Right atrium auricular region (tissue), 2 donors: Measurements from ENCODE around the gene WDR20. TPM values are rescaled to one million over a fixed set of nuclear protein-coding genes. Genes with fewer than 3 reads are reported as not detected.

Source experiments
- DNase-seq: peaks from one replicate; pipeline ENCODE4 v3.0.0-alpha.2; 2019; ENCODE audit warnings: low spot score
- H3K27ac ChIP-seq, 2 donors: fragments of 200-600 bp; sonication (generic); 1 replicate in 1 of 2; 2 replicates in 1 of 2; pipeline ENCODE4 v1.5.1; 2016 to 2019
- H3K27me3 ChIP-seq, 2 donors: fragments of 200-600 bp; sonication (generic); one replicate each; pipeline versions ENCODE4 v1.5.1 to v1.6.0; 2017 to 2019
- H3K36me3 ChIP-seq: fragments of 200-600 bp; sonication (generic); one replicate; pipeline ENCODE4 v1.5.1; 2016
- H3K4me1 ChIP-seq, 2 donors: fragments of 200-600 bp; sonication (generic); one replicate each; pipeline versions ENCODE4 v1.5.1 to v1.6.0; 2017 to 2019
- H3K4me3 ChIP-seq, 2 donors: fragments of 200-600 bp; sonication (generic); 1 replicate in 1 of 2; 2 replicates in 1 of 2; pipeline ENCODE4 v1.5.1; 2017 to 2019; ENCODE audit warnings: mild to moderate bottlenecking in 1 of 2, moderate library complexity in 1 of 2
- H3K9me3 ChIP-seq, 2 donors: fragments of 200-600 bp; sonication (generic); one replicate each; pipeline ENCODE4 v1.5.1; 2019
- CTCF ChIP-seq, 2 donors: fragments of 200-600 bp; sonication (generic); IDR thresholded peaks; one replicate each; pipeline ENCODE4 v1.5.1; 2019; ENCODE audit warnings: antibody characterized with exemption in 2 of 2
- total RNA-seq, 2 donors: library from RNA; depleted of rRNA; stranded (reverse); fragments of >200 nt; gene quantifications; one replicate each; pipeline ENCODE4 v1.1.0, GENCODE V29; 2016

WDR20 gene
- total RNA-seq, 2 donors from 2014 or later, result 16.0 to 20.1 TPM

- H3K9me3 ChIP-seq, result no peaks in the 10 kb centered on the region
- TF ChIP-seq CTCF (IDR thresholded peaks at IDR 0.05), result no peak
- peaks cover 13% of the 10 kb centered on the region for H3K36me3 ChIP-seq
- H3K27ac ChIP-seq, result no peak overlapping the region
- no peak overlapping the region for H3K4me3 ChIP-seq
- no peaks in the 10 kb centered on the region for H3K27me3 ChIP-seq
- no peak for DNase-seq
- H3K4me1 ChIP-seq, result peaks cover 0 to 3% of the 10 kb centered on the region in 2 donors
Observed at GRCh38 chr14:102229071-102229738, 89.5 kb downstream of the WDR20 start.

DNA sequence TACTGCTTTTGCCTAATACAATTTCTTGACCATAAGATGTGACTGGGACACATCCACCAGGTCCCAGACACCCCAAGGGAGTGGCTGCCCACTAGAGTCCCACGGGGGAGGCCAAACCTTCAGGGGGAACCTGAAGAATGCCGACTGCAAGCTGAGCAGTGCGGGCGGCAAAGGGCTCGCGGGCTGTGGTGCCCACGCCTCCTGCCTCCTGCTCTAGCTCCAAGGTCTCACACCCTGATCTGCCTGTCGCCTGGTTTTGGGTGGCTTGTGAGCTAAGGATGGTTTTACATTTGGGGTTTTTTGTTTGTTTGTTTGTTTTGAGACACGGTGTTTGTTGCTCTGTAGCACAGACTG lies 90.0 kb downstream of the WDR20 start:
- Histone ChIP-seq H3K4me3 (no peak overlapping the region), H3K27me3 (no peaks in the 10 kb centered on the region), H3K36me3 (peaks cover 13% of the 10 kb centered on the region), H3K4me1 (peaks cover 0 to 4% of the 10 kb centered on the region in 2 donors), H3K27ac (no peak overlapping the region), H3K9me3 (no peaks in the 10 kb centered on the region)
- DNase-seq, result no peak
- TF ChIP-seq CTCF (IDR thresholded peaks at IDR 0.05), result no peak

GRCh38 chr14:102230481-102231210 lies 90.9 kb downstream of the WDR20 start:
- Histone ChIP-seq H3K4me3 (no peak overlapping the region), H3K4me1 (peaks cover 0 to 9% of the 10 kb centered on the region in 2 donors), H3K36me3 (peaks cover 13% of the 10 kb centered on the region), H3K9me3 (no peaks in the 10 kb centered on the region), H3K27ac (no peak overlapping the region), H3K27me3 (no peaks in the 10 kb centered on the region)
- TF ChIP-seq CTCF (IDR thresholded peaks at IDR 0.05), result no peak
- DNase-seq, result no peak

- no peaks in the 10 kb centered on the region for H3K9me3 ChIP-seq
- H3K27me3 ChIP-seq, result no peaks in the 10 kb centered on the region
- no peak overlapping the region for H3K4me3 ChIP-seq
- no peak for DNase-seq
- TF ChIP-seq CTCF (IDR thresholded peaks at IDR 0.05), result no peak
- peaks cover 0 to 9% of the 10 kb centered on the region in 2 donors for H3K4me1 ChIP-seq
- peaks cover 13% of the 10 kb centered on the region for H3K36me3 ChIP-seq
- no peak overlapping the region for H3K27ac ChIP-seq
Observed at GRCh38 chr14:102231476-102232347, 92.0 kb downstream of the WDR20 start.

GRCh38 chr14:102232348-102232625 lies 92.6 kb downstream of the WDR20 start:
- H3K9me3 ChIP-seq, result no peaks in the 10 kb centered on the region
- TF ChIP-seq CTCF (IDR thresholded peaks at IDR 0.05), result no peak
- H3K36me3 ChIP-seq, result peaks cover 13% of the 10 kb centered on the region
- H3K4me3 ChIP-seq, result no peak overlapping the region
- H3K4me1 ChIP-seq, result peaks cover 0 to 6% of the 10 kb centered on the region in 2 donors
- H3K27me3 ChIP-seq, result no peaks in the 10 kb centered on the region
- no peak overlapping the region for H3K27ac ChIP-seq
- DNase-seq, result no peak
